ENCODE data around the gene MTRF1. TPM values are rescaled to one million over a fixed set of nuclear protein-coding genes. Genes with fewer than 3 reads are reported as not detected.
"Not testable (repeated sequence)": the region's sequence is repeated elsewhere in the genome, so short reads cannot be mapped to it uniquely, and the experiment has no call there.

Gene MTRF1
- polyA plus RNA-seq, 1 donor: 11.7 TPM

- not testable (repeated sequence) for DNase-seq
Observed at GRCh38 chr13:41279156-41279555, 15.8 kb upstream of the MTRF1 start.

GRCh38 chr13:41276824-41277223 lies 13.4 kb upstream of the MTRF1 start:
- DNase-seq: no peak

- no peak for DNase-seq
Observed at GRCh38 chr13:41274881-41275280, 11.5 kb upstream of the MTRF1 start.

GRCh38 chr13:41273831-41274441 lies 10.6 kb upstream of the MTRF1 start:
- no peak for DNase-seq

GRCh38 chr13:41271456-41272285 lies 8.3 kb upstream of the MTRF1 start:
- no peak for DNase-seq

GRCh38 chr13:41268764-41269163 lies 5.4 kb upstream of the MTRF1 start:
- no peak for DNase-seq

GRCh38 chr13:41267106-41267505 lies 3.7 kb upstream of the MTRF1 start:
- no peak for DNase-seq

- DNase-seq: no peak
Observed at GRCh38 chr13:41259875-41260501, 3.4 kb downstream of the MTRF1 start.

GRCh38 chr13:41257535-41257934 lies 5.8 kb downstream of the MTRF1 start:
- DNase-seq: no peak

- no peak for DNase-seq
Observed at GRCh38 chr13:41254902-41255301, 8.5 kb downstream of the MTRF1 start.

GRCh38 chr13:41250993-41251392 lies 12.4 kb downstream of the MTRF1 start:
- no peak for DNase-seq

- DNase-seq: no peak
Observed at GRCh38 chr13:41246969-41247680, 16.3 kb downstream of the MTRF1 start.

GRCh38 chr13:41244556-41244955 lies 18.8 kb downstream of the MTRF1 start:
- no peak for DNase-seq

- DNase-seq: no peak
Observed at GRCh38 chr13:41241626-41242025, 21.8 kb downstream of the MTRF1 start.

GRCh38 chr13:41236369-41236768 lies 27.0 kb downstream of the MTRF1 start:
- DNase-seq: no peak

- DNase-seq: no peak
Observed at GRCh38 chr13:41232578-41233480, 30.5 kb downstream of the MTRF1 start.

- DNase-seq: peak; percentile 11
Observed at GRCh38 chr13:41231786-41232185, 31.6 kb downstream of the MTRF1 start.

GRCh38 chr13:41231025-41231677 lies 32.2 kb downstream of the MTRF1 start:
- DNase-seq: no peak

GRCh38 chr13:41229356-41229755 lies 34.0 kb downstream of the MTRF1 start:
- DNase-seq: no peak

- DNase-seq: no peak
Observed at GRCh38 chr13:41224113-41225110, 39.0 kb downstream of the MTRF1 start.
